Ovary (tissue), 3 donors: ENCODE data around the gene FZD2.

Source experiments
- CTCF ChIP-seq, 3 donors: fragments of 450-650 bp in 2 of 3; fragments of 200-600 bp in 1 of 3; IDR thresholded peaks; one replicate each; pipeline versions ENCODE4 v1.5.1 to v1.8.0; 2016 to 2022; ENCODE audit warnings: antibody characterized with exemption in 3 of 3, mild to moderate bottlenecking in 1 of 3
- POLR2A ChIP-seq: fragments of 450-650 bp; IDR thresholded peaks from one replicate; pipeline ENCODE4 v1.6.1; 2017; ENCODE audit warnings: antibody characterized with exemption, mild to moderate bottlenecking, moderate library complexity
- donor health status: DM: no; HTN: no; CAD: no.

GRCh38 chr17:44595216-44595775 is 38.0 kb downstream of the FZD2 start:
- no peak for TF ChIP-seq CTCF (IDR thresholded peaks at IDR 0.05)
- no peak for TF ChIP-seq POLR2A
